Measurements from ENCODE around the gene MUC20. TPM values are rescaled to one million over a fixed set of nuclear protein-coding genes. Genes with fewer than 3 reads are reported as not detected.
"Not testable (repeated sequence)": the region's sequence is repeated elsewhere in the genome, so short reads cannot be mapped to it uniquely, and the experiment has no call there.

MUC20 gene
- total RNA-seq, 1 experiment from 2014 or later, result not detected

GRCh38 chr3:195713150-195713549 lies 7.6 kb upstream of the MUC20 start:
- not testable (repeated sequence) for H3K4me3 ChIP-seq; H3K36me3 ChIP-seq; H3K27me3 ChIP-seq; H3K9me3 ChIP-seq (replicated peaks); H3K27ac ChIP-seq; DNase-seq; H3K4me1 ChIP-seq

- no peaks in the 10 kb centered on the region for H3K9me3 ChIP-seq (replicated peaks)
- no peaks in the 10 kb centered on the region for H3K4me1 ChIP-seq
- peaks cover 1% of the 10 kb centered on the region for H3K27me3 ChIP-seq
- no peak overlapping the region for H3K4me3 ChIP-seq
- DNase-seq, result no peak
- no peak overlapping the region for H3K27ac ChIP-seq
- H3K36me3 ChIP-seq, result no peaks in the 10 kb centered on the region
Observed at GRCh38 chr3:195714380-195715011, 6.3 kb upstream of the MUC20 start.

GRCh38 chr3:195715134-195715533 lies 5.6 kb upstream of the MUC20 start:
- H3K27me3 ChIP-seq, result peaks cover 7% of the 10 kb centered on the region
- no peak for DNase-seq
- no peaks in the 10 kb centered on the region for H3K36me3 ChIP-seq
- H3K27ac ChIP-seq, result no peak overlapping the region
- H3K4me3 ChIP-seq, result no peak overlapping the region
- H3K9me3 ChIP-seq (replicated peaks), result no peaks in the 10 kb centered on the region
- H3K4me1 ChIP-seq, result no peaks in the 10 kb centered on the region

- Histone ChIP-seq H3K27me3 (peaks cover 7% of the 10 kb centered on the region), H3K9me3 (replicated peaks) (no peaks in the 10 kb centered on the region), H3K4me3 (no peak overlapping the region), H3K4me1 (no peaks in the 10 kb centered on the region), H3K36me3 (no peaks in the 10 kb centered on the region), H3K27ac (no peak overlapping the region)
- no peak for DNase-seq
Observed at GRCh38 chr3:195715583-195716266, 5.1 kb upstream of the MUC20 start.

GRCh38 chr3:195717416-195717815 lies 3.4 kb upstream of the MUC20 start:
- Histone ChIP-seq H3K27ac (no peak overlapping the region), H3K27me3 (peaks cover 7% of the 10 kb centered on the region), H3K9me3 (replicated peaks) (no peaks in the 10 kb centered on the region), H3K4me1 (no peaks in the 10 kb centered on the region), H3K4me3 (no peak overlapping the region), H3K36me3 (no peaks in the 10 kb centered on the region)
- DNase-seq, result no peak

- H3K4me1 ChIP-seq, result no peaks in the 10 kb centered on the region
- peaks cover 7% of the 10 kb centered on the region for H3K27me3 ChIP-seq
- no peak overlapping the region for H3K27ac ChIP-seq
- no peak for DNase-seq
- H3K9me3 ChIP-seq (replicated peaks), result no peaks in the 10 kb centered on the region
- no peaks in the 10 kb centered on the region for H3K36me3 ChIP-seq
- H3K4me3 ChIP-seq, result no peak overlapping the region
Observed at GRCh38 chr3:195717852-195718476, 2.8 kb upstream of the MUC20 start.

- H3K4me1 ChIP-seq, result no peaks in the 10 kb centered on the region
- H3K9me3 ChIP-seq (replicated peaks), result no peaks in the 10 kb centered on the region
- DNase-seq, result no peak
- H3K27ac ChIP-seq, result no peak overlapping the region
- peaks cover 7% of the 10 kb centered on the region for H3K27me3 ChIP-seq
- no peaks in the 10 kb centered on the region for H3K36me3 ChIP-seq
- no peak overlapping the region for H3K4me3 ChIP-seq
Observed at GRCh38 chr3:195718477-195718984, 2.2 kb upstream of the MUC20 start.

GRCh38 chr3:195719514-195720254 lies 1.1 kb upstream of the MUC20 start:
- H3K4me1 ChIP-seq; H3K27me3 ChIP-seq; H3K4me3 ChIP-seq; H3K27ac ChIP-seq; DNase-seq; H3K9me3 ChIP-seq (replicated peaks); H3K36me3 ChIP-seq: not testable (repeated sequence)

- H3K4me3 ChIP-seq; H3K9me3 ChIP-seq (replicated peaks); DNase-seq; H3K36me3 ChIP-seq; H3K27me3 ChIP-seq; H3K4me1 ChIP-seq; H3K27ac ChIP-seq: not testable (repeated sequence)
Observed at GRCh38 chr3:195722139-195722995, 1.6 kb downstream of the MUC20 start.

GRCh38 chr3:195722996-195723345 lies 2.2 kb downstream of the MUC20 start:
- not testable (repeated sequence) for H3K4me1 ChIP-seq; H3K4me3 ChIP-seq; H3K27me3 ChIP-seq; H3K27ac ChIP-seq; H3K36me3 ChIP-seq; H3K9me3 ChIP-seq (replicated peaks); DNase-seq

- H3K27me3 ChIP-seq; H3K9me3 ChIP-seq (replicated peaks); DNase-seq; H3K36me3 ChIP-seq; H3K4me1 ChIP-seq; H3K4me3 ChIP-seq; H3K27ac ChIP-seq: not testable (repeated sequence)
Observed at GRCh38 chr3:195724363-195724762, 3.6 kb downstream of the MUC20 start.

- not testable (repeated sequence) for H3K27me3 ChIP-seq; DNase-seq; H3K4me3 ChIP-seq; H3K9me3 ChIP-seq (replicated peaks); H3K27ac ChIP-seq; H3K36me3 ChIP-seq; H3K4me1 ChIP-seq
Observed at GRCh38 chr3:195725916-195726740, 5.3 kb downstream of the MUC20 start.

GRCh38 chr3:195727606-195728195 lies 6.9 kb downstream of the MUC20 start:
- Histone ChIP-seq H3K36me3 (no peaks in the 10 kb centered on the region), H3K9me3 (replicated peaks) (no peaks in the 10 kb centered on the region), H3K27me3 (no peaks in the 10 kb centered on the region), H3K27ac (no peak overlapping the region), H3K4me3 (no peak overlapping the region), H3K4me1 (no peaks in the 10 kb centered on the region)
- no peak for DNase-seq

All from SJCRH30 (cell line).